HG03457 (cell line): ENCODE results near the gene FARS2.

Experiments
- ATAC-seq: cut with Tn5 transposase; IDR thresholded peaks from one replicate; pipeline ENCODE4 v1.9.1; 2021; ENCODE audit warnings: moderate number of reproducible peaks; ENCODE audit not compliant: unreplicated experiment

Gene FARS2

DNA sequence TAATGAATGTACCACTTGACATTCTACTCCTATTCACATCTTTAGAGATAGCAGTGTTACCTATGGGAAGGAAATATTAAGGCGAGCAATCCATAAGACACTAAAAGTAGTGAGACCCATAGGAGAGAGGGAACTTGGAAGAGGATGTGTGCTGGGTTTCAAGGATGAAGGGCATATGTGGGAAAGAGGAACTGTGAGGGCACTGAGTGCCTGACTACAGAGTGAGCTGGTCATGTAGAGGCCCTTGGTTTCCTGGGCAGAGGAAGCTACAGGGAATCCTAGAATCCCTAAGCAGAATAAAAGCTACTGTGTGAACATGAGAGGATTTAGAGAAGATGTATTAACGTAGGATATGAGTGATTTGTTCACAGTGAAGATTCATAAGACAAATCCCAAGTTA is 262.8 kb downstream of the FARS2 start:
- no peak for ATAC-seq

DNA sequence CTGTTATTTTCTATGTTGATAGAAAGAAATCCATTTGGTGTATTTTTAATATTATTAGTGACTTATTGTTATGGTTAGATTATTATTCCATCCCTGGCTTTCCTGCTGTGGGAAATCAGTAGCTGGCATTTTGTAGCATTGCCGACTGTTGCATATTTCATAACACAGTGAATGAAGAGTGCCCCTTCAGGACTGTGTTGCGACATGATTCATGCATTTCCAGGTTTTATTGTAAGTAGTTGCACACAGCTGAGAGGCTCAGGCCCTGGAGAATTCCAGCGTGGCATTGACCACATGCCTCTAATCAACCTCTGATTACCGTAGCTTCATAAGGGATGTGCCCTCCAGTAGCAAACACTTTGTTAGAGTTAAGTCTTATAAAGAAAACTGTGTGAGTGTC is 263.9 kb downstream of the FARS2 start:
- ATAC-seq, result no peak

DNA sequence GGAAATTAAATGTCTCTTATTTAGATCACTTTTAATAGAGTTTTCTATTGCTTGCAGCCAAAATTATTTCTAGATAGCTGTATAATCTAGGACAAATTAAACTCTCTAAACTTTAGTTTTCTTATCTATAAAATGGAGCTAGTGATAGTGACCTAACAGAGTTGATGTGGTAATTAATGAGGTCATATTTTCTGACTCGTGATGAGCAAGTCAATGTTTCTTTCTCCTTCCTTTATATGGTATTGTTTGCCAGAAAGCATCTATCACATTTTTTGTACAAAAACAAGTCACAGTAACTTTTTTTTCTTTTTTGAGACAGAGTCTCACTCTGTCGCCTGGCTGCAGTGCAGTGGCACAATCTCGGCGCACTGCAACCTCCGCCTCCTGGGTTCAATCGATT is 267.7 kb downstream of the FARS2 start:
- ATAC-seq, result no peak

DNA sequence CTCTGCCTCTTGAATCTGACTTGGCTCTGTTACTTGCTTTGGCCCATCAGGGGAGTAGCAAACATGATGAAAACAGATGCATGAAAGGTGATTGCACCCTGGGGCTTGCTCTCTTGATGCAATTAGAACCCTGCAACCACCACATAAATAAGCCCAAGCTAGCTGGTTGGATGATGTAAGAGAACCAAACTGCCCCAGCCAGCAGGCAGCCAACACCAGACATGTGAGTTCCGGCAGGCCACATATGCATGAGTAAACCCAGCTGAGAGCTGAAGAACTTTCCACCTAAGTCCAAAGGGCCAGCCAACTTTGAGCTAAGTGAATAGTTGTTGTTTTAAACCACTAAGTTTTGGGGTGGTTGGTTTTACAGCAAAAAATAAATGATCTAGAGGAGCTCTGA is 268.4 kb downstream of the FARS2 start:
- no peak for ATAC-seq

DNA sequence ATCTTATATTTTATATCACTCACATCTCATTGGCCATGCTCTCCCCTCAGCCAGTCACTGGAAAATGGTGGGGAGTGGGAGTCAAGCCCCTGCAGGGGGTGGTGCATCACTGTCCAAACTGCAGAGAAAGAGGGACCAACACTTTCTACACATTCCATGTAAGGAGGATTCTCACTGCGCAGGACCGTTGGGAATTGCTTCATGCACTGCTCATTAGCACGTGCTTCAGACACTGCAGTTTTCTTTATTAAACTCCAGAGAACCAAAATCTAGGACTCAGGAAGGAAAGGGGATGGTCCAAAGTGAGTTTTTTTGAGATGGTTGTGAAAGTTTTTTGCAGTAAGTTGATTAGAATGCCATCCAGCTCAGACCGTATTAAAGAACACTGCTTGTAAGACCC is 269.8 kb downstream of the FARS2 start:
- ATAC-seq, result no peak

DNA sequence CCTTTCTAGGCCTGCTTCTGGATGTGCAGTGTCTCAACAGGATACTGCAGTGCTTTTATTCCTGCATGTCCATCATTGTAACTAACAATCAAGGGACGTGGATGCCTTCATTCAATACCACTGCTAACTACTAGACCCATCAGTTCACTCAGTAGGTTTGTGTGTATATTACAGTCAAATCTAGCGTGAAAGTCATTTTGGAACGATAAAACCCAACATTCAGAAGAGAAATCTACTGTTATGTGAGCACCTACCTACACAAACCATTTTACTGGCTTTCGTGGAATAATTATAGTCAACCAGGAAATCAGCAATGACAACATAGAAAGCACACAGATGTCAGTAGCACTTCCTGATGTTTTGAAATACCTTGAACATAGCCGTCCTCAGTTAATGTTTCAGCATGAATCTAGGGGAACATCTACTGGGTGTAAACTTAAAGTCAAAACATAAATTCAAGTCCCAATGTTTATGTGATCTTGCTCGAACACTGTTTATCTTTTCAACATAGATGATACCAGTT is 270.6 kb downstream of the FARS2 start:
- no peak for ATAC-seq

DNA sequence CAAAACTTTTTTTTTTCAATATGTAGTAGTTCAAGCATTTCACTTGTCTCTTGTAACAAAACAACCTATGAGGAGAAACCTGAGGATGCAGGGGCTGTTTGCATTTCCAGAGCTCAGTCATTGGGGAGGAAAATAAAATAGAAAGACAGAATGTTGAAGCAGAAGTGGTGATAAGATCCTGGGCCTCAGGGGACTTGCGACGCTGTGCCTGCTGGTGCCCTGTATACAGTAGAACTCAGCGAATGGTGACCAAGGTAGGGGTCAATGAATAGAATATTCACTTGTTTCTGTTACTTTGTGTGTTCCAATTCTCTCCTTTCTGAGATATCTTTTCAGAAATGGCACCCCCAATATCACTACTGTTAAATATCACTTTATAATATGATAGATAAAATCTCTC is 271.6 kb downstream of the FARS2 start:
- no peak for ATAC-seq

DNA sequence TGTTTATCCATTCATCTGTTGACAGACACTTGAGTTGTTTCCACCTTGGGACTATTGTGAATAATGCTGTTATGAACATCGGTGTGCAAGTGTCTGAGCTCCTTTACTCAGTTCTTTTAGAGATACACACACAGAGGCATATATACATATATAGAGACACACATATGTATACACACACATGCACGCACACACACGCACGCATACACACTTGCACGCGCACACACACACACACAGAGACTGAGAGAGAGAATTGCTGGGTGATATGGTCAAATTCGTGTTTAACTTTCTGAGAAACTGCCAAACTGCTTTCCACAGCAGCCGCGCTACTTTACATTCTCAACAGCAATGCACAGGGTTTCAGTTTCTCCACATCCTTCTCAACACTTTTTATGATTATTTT is 273.3 kb downstream of the FARS2 start:
- ATAC-seq, result no peak

DNA sequence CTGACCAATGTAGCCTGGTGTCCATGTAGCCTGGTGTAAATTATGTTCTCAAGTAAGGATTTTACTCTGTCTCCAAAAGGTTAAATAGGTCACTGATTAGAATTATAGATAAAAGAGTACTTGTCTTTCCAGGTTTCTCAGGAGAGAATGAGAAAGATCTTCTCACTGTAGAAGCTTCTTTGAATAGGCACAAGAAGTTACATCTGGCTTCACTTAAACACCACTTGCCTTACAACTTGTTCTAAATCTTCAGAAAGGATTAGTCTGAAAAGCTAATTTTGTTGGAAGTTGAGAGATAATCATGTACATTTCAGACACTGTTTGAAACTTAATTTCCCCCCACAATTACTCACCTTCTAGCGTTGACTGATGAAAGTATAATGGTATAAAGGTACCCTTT is 275.3 kb downstream of the FARS2 start:
- ATAC-seq, result no peak

DNA sequence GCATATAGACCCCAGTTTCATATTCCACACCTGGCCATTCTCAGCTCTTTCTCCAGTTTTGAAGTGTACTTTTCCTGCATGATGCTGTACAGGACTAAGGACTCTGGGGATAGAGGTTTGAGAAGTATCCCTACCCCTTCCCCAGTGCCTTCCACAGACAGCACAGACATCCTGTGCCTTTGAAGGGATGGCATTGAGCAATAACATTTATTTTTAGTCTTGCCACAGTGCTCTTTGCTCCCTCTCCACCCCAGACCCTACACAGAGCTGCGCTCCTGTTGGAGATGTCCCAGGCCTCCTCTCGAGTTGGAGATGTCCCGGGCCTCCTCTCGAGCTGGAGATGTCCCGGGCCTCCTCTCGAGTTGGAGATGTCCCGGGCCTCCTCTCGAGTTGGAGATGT is 275.8 kb downstream of the FARS2 start:
- ATAC-seq, result no peak

DNA sequence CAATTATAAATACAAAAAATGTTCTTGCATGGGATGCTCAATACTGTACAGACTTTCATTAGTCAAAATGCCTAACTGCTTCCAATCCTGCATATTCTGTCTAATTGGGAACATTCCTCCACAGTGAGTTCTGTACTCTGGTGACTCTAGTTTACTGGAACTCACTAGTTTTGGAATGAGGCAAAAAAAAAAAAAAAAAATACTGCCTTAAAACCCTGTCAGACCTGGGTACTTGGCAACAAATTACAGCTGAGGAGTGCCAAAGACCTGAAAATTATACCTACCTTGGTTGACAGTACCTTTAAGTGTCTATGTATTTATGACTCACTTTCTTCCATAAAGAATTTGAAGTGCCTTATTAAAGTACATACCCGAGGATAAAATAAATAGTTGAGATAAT is 276.7 kb downstream of the FARS2 start:
- ATAC-seq, result no peak

DNA sequence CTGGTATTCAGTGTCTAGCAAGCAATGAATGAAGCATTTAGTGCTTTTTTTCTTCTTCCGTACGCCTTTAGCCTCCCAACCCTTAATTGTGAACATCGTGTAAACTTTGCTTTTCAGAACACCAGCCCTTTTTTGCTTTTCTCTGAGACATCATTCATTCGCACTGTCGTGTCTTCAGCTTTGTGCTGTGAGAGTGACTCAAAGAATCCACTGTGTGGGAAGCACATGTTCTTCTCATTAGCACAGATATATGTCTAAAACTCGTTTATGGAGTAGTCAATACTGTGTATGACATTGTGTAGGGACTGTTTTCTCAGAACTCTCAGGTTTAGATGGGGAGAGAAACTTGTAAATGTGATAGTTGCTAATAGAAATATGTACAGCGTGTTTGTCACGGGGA is 279.1 kb downstream of the FARS2 start:
- no peak for ATAC-seq

DNA sequence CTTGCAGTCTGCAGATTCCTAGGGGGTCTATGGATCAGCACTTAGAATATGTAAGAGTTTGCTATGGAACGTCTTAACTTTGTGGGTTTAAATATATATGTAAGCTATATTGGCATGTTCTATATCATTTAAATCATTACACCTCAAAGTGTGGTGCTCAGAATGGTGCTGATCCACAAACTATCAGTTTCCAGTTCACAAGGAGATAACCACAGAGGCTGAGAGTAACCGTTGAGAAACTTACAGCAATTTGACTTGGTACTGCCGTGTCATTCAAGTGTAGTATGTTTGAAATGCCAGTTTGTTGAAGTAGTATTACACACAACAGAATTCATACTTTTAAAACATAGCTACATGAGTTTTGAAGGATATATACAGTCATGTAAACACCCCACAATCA is 279.7 kb downstream of the FARS2 start:
- ATAC-seq, result no peak

DNA sequence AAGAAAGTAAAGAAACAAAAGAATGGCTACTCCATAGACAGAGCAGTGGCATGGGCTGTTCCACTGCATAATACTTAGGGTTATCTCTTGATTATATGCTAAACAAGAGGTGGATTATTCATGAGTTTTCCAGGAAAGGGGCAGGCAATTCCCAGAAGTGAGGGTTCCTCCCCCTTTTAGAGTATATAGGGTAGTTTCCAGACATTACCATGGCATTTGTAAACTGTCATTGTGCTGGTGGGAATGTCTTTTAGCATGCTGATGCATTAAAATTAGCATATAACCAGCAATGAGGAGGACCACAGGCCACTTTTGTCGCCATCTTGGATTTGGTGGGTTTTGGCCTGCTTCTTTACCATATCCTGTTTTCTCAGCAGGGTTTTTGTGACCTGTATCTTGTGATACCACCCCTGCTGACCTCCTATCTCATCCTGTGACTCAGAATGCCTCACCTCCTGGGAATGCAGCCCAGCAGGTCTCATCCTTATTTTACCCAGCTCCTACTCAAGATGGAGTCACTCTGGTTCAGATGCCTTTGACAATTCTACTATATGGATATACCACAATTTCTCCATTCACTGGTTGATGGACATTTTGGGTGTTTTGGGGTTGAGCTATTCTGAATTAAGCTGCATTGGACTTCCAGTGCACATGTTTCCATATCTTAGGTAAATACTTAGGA is 280.6 kb downstream of the FARS2 start:
- ATAC-seq, result no peak

DNA sequence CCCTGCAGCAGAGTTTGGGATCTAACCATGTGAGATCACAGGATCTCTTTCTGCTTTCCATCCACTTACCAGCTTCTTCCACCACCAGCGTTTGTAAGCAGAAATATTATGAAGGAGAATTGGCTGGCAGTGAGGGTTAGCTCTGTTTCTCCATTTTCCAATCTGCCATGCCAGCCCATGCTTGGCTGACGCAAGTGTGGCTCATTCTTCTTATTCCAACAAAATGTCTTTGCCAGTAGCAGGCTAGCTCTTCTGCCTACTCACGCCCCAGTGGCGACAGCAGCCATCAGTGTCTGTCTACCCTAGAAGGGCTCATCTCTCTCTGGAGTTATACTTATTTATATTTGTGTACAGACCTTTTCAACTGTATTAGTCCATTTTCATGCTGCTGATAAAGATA is 286.2 kb downstream of the FARS2 start:
- ATAC-seq, result no peak

DNA sequence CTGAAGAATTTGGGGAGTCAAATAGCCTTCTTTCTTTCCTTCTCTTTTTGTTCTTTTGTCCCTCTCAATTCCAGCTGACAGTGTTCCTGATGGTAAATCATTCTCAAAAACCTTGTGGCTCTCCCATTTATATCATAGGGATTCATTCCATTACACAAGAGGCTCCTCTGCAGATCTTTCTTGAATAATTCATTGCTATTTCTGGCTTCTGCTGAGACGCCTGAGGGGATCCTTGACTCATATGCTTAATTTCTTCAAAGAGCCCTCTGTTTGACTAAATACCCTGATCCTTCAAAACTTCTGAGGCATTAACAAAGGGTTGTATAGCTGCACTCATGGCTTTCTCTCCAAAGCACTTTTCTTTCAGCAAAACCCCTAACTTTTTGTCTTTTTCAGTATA is 289.3 kb downstream of the FARS2 start:
- ATAC-seq, result no peak

DNA sequence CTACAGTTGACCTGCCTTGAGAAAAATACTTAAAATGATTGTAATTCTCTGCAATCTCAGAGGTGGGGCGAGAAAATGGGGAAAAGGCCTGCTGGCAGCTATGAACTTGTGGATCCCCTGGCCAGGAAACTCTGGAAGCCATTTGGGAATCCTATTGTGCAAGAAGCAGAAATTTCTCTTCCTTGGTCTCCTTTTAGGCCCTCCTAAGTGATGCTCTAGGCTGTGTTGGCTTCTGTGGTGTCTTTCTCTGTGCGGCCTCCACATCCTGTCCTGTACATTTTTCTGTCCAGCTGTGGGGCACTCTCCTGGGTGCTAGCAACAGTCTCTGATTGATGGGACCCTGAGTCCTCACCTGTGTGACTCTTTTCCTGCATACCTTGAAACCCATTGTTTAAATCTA is 290.9 kb downstream of the FARS2 start:
- ATAC-seq, result no peak

DNA sequence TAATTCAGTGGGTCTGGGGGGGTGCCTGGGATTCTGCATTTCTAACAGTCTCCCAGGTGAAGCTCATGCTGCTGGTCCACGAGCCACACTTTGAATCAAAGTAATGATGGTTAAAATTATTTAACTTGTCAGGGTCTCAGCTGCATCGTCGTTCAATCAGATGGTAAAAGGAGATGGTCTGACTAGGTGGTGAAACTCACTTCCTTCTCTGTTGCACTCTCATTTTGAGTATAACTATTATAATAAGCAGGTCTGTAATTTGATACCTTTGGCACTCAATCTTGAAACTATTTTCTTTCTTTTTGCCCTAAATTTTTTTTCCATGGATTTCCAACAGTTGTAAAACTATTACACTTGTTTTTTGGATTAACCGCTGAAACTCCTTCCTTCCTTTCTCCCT is 292.5 kb downstream of the FARS2 start:
- no peak for ATAC-seq

DNA sequence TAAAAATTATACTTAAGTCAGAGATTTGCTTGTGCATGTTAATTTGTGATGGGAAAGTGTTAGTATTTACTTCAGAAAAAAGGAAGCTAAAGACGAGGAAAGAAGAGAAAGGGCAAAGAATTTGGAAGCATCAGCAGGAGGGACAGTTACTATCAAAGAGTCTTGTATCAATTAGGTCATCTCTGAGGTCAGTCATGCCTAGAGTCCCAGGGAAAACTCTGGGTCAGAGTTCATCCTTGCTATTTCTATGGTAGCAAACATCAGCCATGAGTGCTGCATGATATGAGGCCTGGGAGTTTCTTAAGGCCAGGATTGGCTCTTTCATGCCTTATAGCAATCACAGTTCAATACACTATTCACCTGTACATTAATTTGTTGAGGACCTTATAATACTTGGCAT is 292.9 kb downstream of the FARS2 start:
- no peak for ATAC-seq

DNA sequence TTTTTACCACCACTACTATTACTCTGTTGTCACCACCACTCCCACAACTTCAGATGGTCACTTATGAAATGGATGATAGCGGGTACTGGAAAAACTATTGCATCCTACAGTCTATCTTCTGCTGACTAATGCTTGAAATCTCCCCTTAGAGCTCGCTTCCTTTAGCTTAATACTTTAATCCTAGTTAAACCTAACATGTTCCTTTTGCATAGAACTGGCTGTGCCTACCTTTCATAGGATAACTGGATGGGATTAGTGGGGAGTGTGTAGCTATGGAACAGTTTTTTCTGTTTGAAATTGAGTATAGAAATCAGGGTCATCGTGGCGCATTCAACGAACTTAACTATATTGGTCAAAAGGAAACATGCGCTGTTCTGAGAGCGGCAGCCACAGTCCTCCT is 294.7 kb downstream of the FARS2 start:
- ATAC-seq, result no peak

DNA sequence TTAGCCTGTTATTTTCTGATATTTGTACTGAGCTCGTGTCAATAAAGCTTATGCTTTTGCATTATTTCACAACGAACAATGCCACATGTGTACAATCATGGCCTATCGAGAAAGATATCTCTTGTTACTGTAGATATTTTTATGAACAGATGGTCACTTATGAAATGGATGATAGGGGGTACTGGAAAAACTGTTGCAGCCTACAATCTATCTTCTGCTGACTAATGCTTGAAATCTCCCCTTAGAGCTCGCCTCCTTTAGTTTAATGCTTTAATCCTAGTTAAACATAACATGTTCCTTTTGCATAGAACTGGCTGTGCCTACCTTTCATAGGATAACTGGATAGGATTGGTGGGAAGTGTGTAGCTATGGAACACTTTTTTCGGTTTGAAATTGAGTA is 296.2 kb downstream of the FARS2 start:
- ATAC-seq, result no peak

DNA sequence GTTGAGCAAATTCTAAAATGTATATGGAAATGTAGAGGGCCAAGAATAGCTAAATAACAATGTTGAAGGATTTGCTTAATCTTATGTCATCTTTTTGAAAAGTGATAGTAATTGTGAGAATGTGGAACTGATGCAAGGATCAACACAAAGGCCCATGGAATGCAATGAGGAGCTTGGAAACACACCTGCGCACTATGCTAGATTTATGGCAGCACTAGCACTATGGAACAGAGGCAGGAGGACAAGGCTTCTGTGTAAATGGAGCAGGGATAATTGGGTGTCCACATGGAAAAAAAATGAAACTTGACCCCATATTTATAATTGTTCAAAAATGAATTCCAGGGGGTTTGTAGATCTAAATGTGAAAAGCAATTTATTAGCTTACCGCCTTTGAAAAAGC is 298.3 kb downstream of the FARS2 start:
- no peak for ATAC-seq

DNA sequence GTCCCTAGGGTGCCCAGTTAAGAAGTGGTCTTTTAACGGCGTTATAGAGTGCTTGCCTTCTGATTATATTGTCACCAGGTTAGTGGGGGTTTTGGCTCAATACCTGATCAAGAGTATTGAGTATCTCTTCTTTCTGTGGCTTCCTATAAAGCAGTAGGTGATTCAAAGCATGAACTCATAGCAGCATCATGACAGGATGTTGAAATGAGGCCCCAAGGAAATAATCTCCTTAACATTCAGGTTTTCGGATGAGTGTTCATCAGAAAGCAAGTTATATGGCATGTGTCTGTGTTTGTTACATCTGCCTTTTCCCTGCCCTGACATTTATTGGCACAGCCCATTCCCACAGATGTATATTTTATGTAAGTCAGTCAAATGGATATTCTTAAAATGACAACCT is 301.0 kb downstream of the FARS2 start:
- no peak for ATAC-seq
